ENCODE measurements around the gene DRAXIN.
A peak's percentile ranks its signal among the peaks of the same experiment; 100 is the strongest.

- TF ChIP-seq CTCF (conservative IDR thresholded peaks at IDR 0.05) (peak; percentile 98), ZFX (IDR thresholded peaks at IDR 0.05) (no peak)
These were observed 28.0 kb downstream of the DRAXIN start for GRCh38 chr1:11719313-11720032.

Data from C4-2B (cell line).